ENCODE results near the gene GPR17.

- TF ChIP-seq CTCF (IDR thresholded peaks at IDR 0.05) (no peak), TCF7L2 (IDR thresholded peaks at IDR 0.05; ENCODE audit: low read depth, low read length) (no peak), POLR2AphosphoS5 (IDR thresholded peaks at IDR 0.05; ENCODE audit: low read depth, low read length) (no peak), REST (IDR thresholded peaks at IDR 0.05; ENCODE audit: insufficient read depth in 1 of 2, low read depth in 2 of 2, low read length in 1 of 2) (no peak), SIN3A (IDR thresholded peaks at IDR 0.05; ENCODE audit: borderline replicate concordance, insufficient read depth, low read depth, low read length) (no peak)
Measured at GRCh38 chr2:127673291-127674069, 27.5 kb downstream of the GPR17 start.
